Liver (tissue), 9 donors: Measurements from ENCODE around the gene BLOC1S5. TPM values are rescaled to one million over a fixed set of nuclear protein-coding genes. Genes with fewer than 3 reads are reported as not detected.

Experiments used
- DNase-seq: peaks from one replicate; pipeline ENCODE4 v3.0.0-alpha.2; 2017; ENCODE audit warnings: low spot score
- H3K27ac ChIP-seq, 2 donors: one replicate each; pipeline ENCODE4 v1.7.0; 2013; ENCODE audit warnings: inconsistent platforms in 2 of 2, low read length in 2 of 2, control low read depth in 1 of 2, low read depth in 1 of 2, mild to moderate bottlenecking in 1 of 2
- H3K27me3 ChIP-seq, 4 donors: one replicate each; pipeline versions ENCODE4 v1.6.1 to v1.7.0; 2013; ENCODE audit warnings: low read length in 3 of 4, inconsistent platforms in 1 of 4, mild to moderate bottlenecking in 1 of 4, moderate library complexity in 1 of 4; ENCODE audit not compliant: control insufficient read depth in 4 of 4, insufficient read depth in 4 of 4
- H3K36me3 ChIP-seq, 4 donors: one replicate each; pipeline versions ENCODE4 v1.6.1 to v1.7.0; 2013; ENCODE audit warnings: low read length in 3 of 4, mild to moderate bottlenecking in 3 of 4, low read depth in 1 of 4, moderate library complexity in 1 of 4; ENCODE audit not compliant: control insufficient read depth in 4 of 4, insufficient read depth in 3 of 4
- H3K4me1 ChIP-seq, 4 donors: one replicate each; pipeline versions ENCODE4 v1.6.1 to v1.7.0; 2013; ENCODE audit warnings: low read length in 3 of 4, mild to moderate bottlenecking in 3 of 4, moderate library complexity in 1 of 4; ENCODE audit not compliant: control insufficient read depth in 4 of 4, insufficient read depth in 4 of 4
- H3K4me3 ChIP-seq, 3 donors: one replicate each; pipeline versions ENCODE4 v1.6.1 to v1.7.0; 2013; ENCODE audit warnings: low read length in 3 of 3, control low read depth in 1 of 3, low read depth in 1 of 3, mild to moderate bottlenecking in 1 of 3
- H3K9ac ChIP-seq, 2 donors: one replicate each; pipeline ENCODE4 v1.7.0; 2013; ENCODE audit warnings: low read length in 2 of 2, mild to moderate bottlenecking in 2 of 2, moderate library complexity in 2 of 2, control low read depth in 1 of 2, low read depth in 1 of 2
- H3K9me3 ChIP-seq, 4 donors: one replicate each; pipeline versions ENCODE4 v1.6.1 to v1.7.0; 2013; ENCODE audit warnings: low read length in 3 of 4; ENCODE audit not compliant: control insufficient read depth in 4 of 4
- CTCF ChIP-seq: fragments of 150-350 bp; IDR thresholded peaks from 2 replicates; pipeline ENCODE4 v1.5.1; 2017; ENCODE audit warnings: improper control_type of control experiment, low read depth, low read length; ENCODE audit not compliant: missing input control
- EGR1 ChIP-seq, 2 donors: IDR thresholded peaks; 2 replicates each; pipeline ENCODE4 v1.6.1; 2016 to 2018; ENCODE audit warnings: antibody characterized with exemption in 2 of 2, low read depth in 2 of 2
- FOXA1 ChIP-seq: IDR thresholded peaks from 2 replicates; pipeline ENCODE4 v1.6.1; 2016; ENCODE audit warnings: antibody characterized with exemption
- FOXA2 ChIP-seq: IDR thresholded peaks from 2 replicates; pipeline ENCODE4 v1.6.1; 2016; ENCODE audit warnings: antibody characterized with exemption
- GABPA ChIP-seq, 2 donors: IDR thresholded peaks in 1 of 2; conservative IDR thresholded peaks in 1 of 2; 2 replicates each; pipeline ENCODE4 v1.6.1; 2016; ENCODE audit warnings: antibody characterized with exemption in 2 of 2, mild to moderate bottlenecking in 1 of 2, moderate library complexity in 1 of 2
- HNF4A ChIP-seq, 2 donors: conservative IDR thresholded peaks; 2 replicates each; pipeline ENCODE4 v1.6.1; 2016; ENCODE audit warnings: antibody characterized with exemption in 2 of 2, mild to moderate bottlenecking in 2 of 2
- HNF4G ChIP-seq: IDR thresholded peaks from 2 replicates; pipeline ENCODE4 v1.6.1; 2016; ENCODE audit warnings: antibody characterized with exemption
- JUND ChIP-seq, 2 donors: IDR thresholded peaks; 2 replicates each; pipeline ENCODE4 v1.6.1; 2016; ENCODE audit warnings: antibody characterized with exemption in 2 of 2
- NR2F2 ChIP-seq: IDR thresholded peaks from 2 replicates; pipeline ENCODE4 v1.6.1; 2016; ENCODE audit warnings: antibody characterized with exemption
- RAD21 ChIP-seq, 2 donors: IDR thresholded peaks; 2 replicates each; pipeline ENCODE4 v1.6.1; 2016; ENCODE audit warnings: antibody characterized with exemption in 2 of 2, mild to moderate bottlenecking in 2 of 2
- REST ChIP-seq: IDR thresholded peaks from 2 replicates; pipeline ENCODE4 v1.6.1; 2016; ENCODE audit warnings: antibody characterized with exemption, mild to moderate bottlenecking
- RXRA ChIP-seq, 2 donors: IDR thresholded peaks; 2 replicates each; pipeline ENCODE4 v1.6.1; 2017 to 2018; ENCODE audit warnings: antibody characterized with exemption in 2 of 2, mild to moderate bottlenecking in 1 of 2
- SP1 ChIP-seq: IDR thresholded peaks from 2 replicates; pipeline ENCODE4 v1.6.1; 2018; ENCODE audit warnings: antibody characterized with exemption, mild to moderate bottlenecking
- TAF1 ChIP-seq: conservative IDR thresholded peaks from 2 replicates; pipeline ENCODE4 v1.6.1; 2016; ENCODE audit warnings: antibody characterized with exemption, mild to moderate bottlenecking
- YY1 ChIP-seq: IDR thresholded peaks from 2 replicates; pipeline ENCODE4 v1.6.1; 2016; ENCODE audit warnings: antibody characterized with exemption, mild to moderate bottlenecking
- WGBS: extraction: QIAGEN DNeasy Blood & Tissue Kit; methylation state at CpG from one replicate; pipeline ENCODE4 v1.1.7; 2013; 5-methylcytosine and 5-hydroxymethylcytosine counted together
- polyA plus RNA-seq, 2 donors: library from polyadenylated mRNA; stranded (reverse) in 1 of 2; unstranded in 1 of 2; fragments of 200-250 nt in 1 of 2; fragments of >200 nt in 1 of 2; fragmentation: Nextera tagmentation in 1 of 2; extraction: Ambion mirVana in 1 of 2; gene quantifications; one replicate each; pipeline versions ENCODE4 v1.2.1 to v1.2.3, GENCODE V29; 2013 to 2015
- total RNA-seq, 2 donors: library from RNA; depleted of rRNA; stranded (reverse); fragments of >200 nt; gene quantifications; one replicate each; pipeline ENCODE4 v1.2.3, GENCODE V29; 2014
- TF ChIP-seq, protein P1 (sequence below): IDR thresholded peaks from 2 replicates; pipeline ENCODE4 v1.6.1; 2016; ENCODE audit warnings: antibody characterized with exemption
- TF ChIP-seq, protein P2 (sequence below): IDR thresholded peaks from 2 replicates; pipeline ENCODE4 v1.6.1; 2016; ENCODE audit warnings: antibody characterized with exemption
- TF ChIP-seq, protein P3 (sequence below): IDR thresholded peaks from 2 replicates; pipeline ENCODE4 v1.6.1; 2016; ENCODE audit warnings: antibody characterized with exemption
- donor health status: healthy.
- donor health status: healthy.
- donor health status: healthy.
- donor health status: healthy.
- donor health status: healthy.

BLOC1S5 gene, protein sequence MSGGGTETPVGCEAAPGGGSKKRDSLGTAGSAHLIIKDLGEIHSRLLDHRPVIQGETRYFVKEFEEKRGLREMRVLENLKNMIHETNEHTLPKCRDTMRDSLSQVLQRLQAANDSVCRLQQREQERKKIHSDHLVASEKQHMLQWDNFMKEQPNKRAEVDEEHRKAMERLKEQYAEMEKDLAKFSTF
- 10 to 100 TPM in 1 of 2 donors, 1 to 10 TPM in 1; 8.9 to 11.1 TPM for total RNA-seq
- polyA plus RNA-seq, result 1 to 10 TPM; 5.2 to 5.3 TPM

- H3K36me3 ChIP-seq, result peaks cover 0 to 11% (median 7%) of the 10 kb centered on the region in 4 donors
- WGBS, result under 1% methylated on average over 64 of the region's 64 CpGs
Observed at GRCh38 chr6:8063761-8064637, at the start of gene BLOC1S5. TSS of gene BLOC1S5 (minus strand) at chr6:8064389. CDS start at chr6:8064376, 13 bp downstream.

More at GRCh38 chr6:8063761-8064637, at the start of gene BLOC1S5:
- no peaks in the 10 kb centered on the region for H3K9me3 ChIP-seq
- H3K27me3 ChIP-seq, result no peaks in the 10 kb centered on the region
- peak within 1 kb of the TSS; percentile 80 to 87 for H3K9ac ChIP-seq
- H3K4me1 ChIP-seq, result peaks cover 6 to 28% (median 15%) of the 10 kb centered on the region in 4 donors
- peak; percentile 59 to 72 for TF ChIP-seq JUND (IDR thresholded peaks at IDR 0.05)
- TF ChIP-seq REST, result peak; percentile 74
- TF ChIP-seq NR2F2, result peak; percentile 77
- peak; percentile 23 to 47 for TF ChIP-seq RAD21 (IDR thresholded peaks at IDR 0.05)
- TF ChIP-seq, protein P1, sequence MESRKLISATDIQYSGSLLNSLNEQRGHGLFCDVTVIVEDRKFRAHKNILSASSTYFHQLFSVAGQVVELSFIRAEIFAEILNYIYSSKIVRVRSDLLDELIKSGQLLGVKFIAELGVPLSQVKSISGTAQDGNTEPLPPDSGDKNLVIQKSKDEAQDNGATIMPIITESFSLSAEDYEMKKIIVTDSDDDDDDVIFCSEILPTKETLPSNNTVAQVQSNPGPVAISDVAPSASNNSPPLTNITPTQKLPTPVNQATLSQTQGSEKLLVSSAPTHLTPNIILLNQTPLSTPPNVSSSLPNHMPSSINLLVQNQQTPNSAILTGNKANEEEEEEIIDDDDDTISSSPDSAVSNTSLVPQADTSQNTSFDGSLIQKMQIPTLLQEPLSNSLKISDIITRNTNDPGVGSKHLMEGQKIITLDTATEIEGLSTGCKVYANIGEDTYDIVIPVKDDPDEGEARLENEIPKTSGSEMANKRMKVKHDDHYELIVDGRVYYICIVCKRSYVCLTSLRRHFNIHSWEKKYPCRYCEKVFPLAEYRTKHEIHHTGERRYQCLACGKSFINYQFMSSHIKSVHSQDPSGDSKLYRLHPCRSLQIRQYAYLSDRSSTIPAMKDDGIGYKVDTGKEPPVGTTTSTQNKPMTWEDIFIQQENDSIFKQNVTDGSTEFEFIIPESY, result peak; percentile 95
- TF ChIP-seq CTCF, result peak; percentile 9
- TF ChIP-seq EGR1 (IDR thresholded peaks at IDR 0.05; ENCODE audit: low read depth in 2 of 2), result peak; percentile 53 to 82
- peak; percentile 12 for TF ChIP-seq FOXA1
- TF ChIP-seq SP1, result peak; percentile 93
- TF ChIP-seq YY1, result peak; percentile 100
- TF ChIP-seq HNF4A (conservative IDR thresholded peaks at IDR 0.05), result peak; percentile 85 to 88
- TF ChIP-seq TAF1, result no peak
- peak; percentile 38 for TF ChIP-seq FOXA2
- peak; percentile 78 to 81 for TF ChIP-seq RXRA (IDR thresholded peaks at IDR 0.05)
- peak; percentile 68 to 91 for TF ChIP-seq GABPA (IDR thresholded peaks at IDR 0.05 in 1 of 2, conservative IDR thresholded peaks at IDR 0.05 in 1 of 2)
- peak; percentile 70 for TF ChIP-seq HNF4G
- TF ChIP-seq, protein P2, sequence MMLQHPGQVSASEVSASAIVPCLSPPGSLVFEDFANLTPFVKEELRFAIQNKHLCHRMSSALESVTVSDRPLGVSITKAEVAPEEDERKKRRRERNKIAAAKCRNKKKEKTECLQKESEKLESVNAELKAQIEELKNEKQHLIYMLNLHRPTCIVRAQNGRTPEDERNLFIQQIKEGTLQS, result peak; percentile 75
- TF ChIP-seq, protein P3, sequence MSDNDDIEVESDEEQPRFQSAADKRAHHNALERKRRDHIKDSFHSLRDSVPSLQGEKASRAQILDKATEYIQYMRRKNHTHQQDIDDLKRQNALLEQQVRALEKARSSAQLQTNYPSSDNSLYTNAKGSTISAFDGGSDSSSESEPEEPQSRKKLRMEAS, result peak; percentile 78
- H3K4me3 ChIP-seq, result peak within 1 kb of the TSS; percentile 84 to 99 (median 91)
- DNase-seq, result peak; percentile 93
- peak within 1 kb of the TSS; percentile 78 to 92 for H3K27ac ChIP-seq
